ENCODE data around the gene TRIM52. TPM values are rescaled to one million over a fixed set of nuclear protein-coding genes. Genes with fewer than 3 reads are reported as not detected.
"Not testable (repeated sequence)": the region's sequence is repeated elsewhere in the genome, so short reads cannot be mapped to it uniquely, and the experiment has no call there.

Gene TRIM52
- total RNA-seq, 1 donor from 2014 or later: 4.2 TPM

GRCh38 chr5:181280251-181280762 lies 19.4 kb upstream of the TRIM52 start:
- H3K4me3 ChIP-seq (ENCODE audit: low read length in 3 of 3): no peak overlapping the region
- no peak overlapping the region for H3K27ac ChIP-seq (ENCODE audit: low read depth, low read length)
- H3K36me3 ChIP-seq (ENCODE audit: control insufficient read depth in 3 of 3, insufficient read depth in 3 of 3, low read length in 3 of 3): no peaks in the 10 kb centered on the region
- no peaks in the 10 kb centered on the region for H3K27me3 ChIP-seq (ENCODE audit: control insufficient read depth in 3 of 3, insufficient read depth in 3 of 3, low read length in 3 of 3)
- H3K9ac ChIP-seq (ENCODE audit: low read depth in 1 of 3, low read length in 3 of 3): no peak overlapping the region
- no peaks in the 10 kb centered on the region for H3K4me1 ChIP-seq (ENCODE audit: control insufficient read depth in 3 of 3, insufficient read depth in 3 of 3, low read length in 3 of 3)
- no peaks in the 10 kb centered on the region for H3K9me3 ChIP-seq (ENCODE audit: control insufficient read depth in 3 of 3, low read length in 3 of 3)

- not testable (repeated sequence) for H3K27me3 ChIP-seq (ENCODE audit: control insufficient read depth in 3 of 3, insufficient read depth in 3 of 3, low read length in 3 of 3); H3K36me3 ChIP-seq (ENCODE audit: control insufficient read depth in 3 of 3, insufficient read depth in 3 of 3, low read length in 3 of 3); H3K27ac ChIP-seq (ENCODE audit: low read depth, low read length); H3K4me3 ChIP-seq (ENCODE audit: low read length in 3 of 3); H3K4me1 ChIP-seq (ENCODE audit: control insufficient read depth in 3 of 3, insufficient read depth in 3 of 3, low read length in 3 of 3); H3K9ac ChIP-seq (ENCODE audit: low read depth in 1 of 3, low read length in 3 of 3); H3K9me3 ChIP-seq (ENCODE audit: control insufficient read depth in 3 of 3, low read length in 3 of 3)
Measured at GRCh38 chr5:181273433-181273744, 12.4 kb upstream of the TRIM52 start.

- H3K9ac ChIP-seq (ENCODE audit: low read depth in 1 of 3, low read length in 3 of 3): no peak overlapping the region
- no peak overlapping the region for H3K4me3 ChIP-seq (ENCODE audit: low read length in 3 of 3)
- H3K27ac ChIP-seq (ENCODE audit: low read depth, low read length): no peak overlapping the region
- no peaks in the 10 kb centered on the region for H3K4me1 ChIP-seq (ENCODE audit: control insufficient read depth in 3 of 3, insufficient read depth in 3 of 3, low read length in 3 of 3)
- H3K36me3 ChIP-seq (ENCODE audit: control insufficient read depth in 3 of 3, insufficient read depth in 3 of 3, low read length in 3 of 3): peaks cover 0 to 3% (median 2%) of the 10 kb centered on the region in 3 donors
- H3K27me3 ChIP-seq (ENCODE audit: control insufficient read depth in 3 of 3, insufficient read depth in 3 of 3, low read length in 3 of 3): no peaks in the 10 kb centered on the region
- H3K9me3 ChIP-seq (ENCODE audit: control insufficient read depth in 3 of 3, low read length in 3 of 3): no peaks in the 10 kb centered on the region
Measured at GRCh38 chr5:181271081-181271480, 10.1 kb upstream of the TRIM52 start.

- H3K4me3 ChIP-seq (ENCODE audit: low read length in 3 of 3); H3K9me3 ChIP-seq (ENCODE audit: control insufficient read depth in 3 of 3, low read length in 3 of 3); H3K27ac ChIP-seq (ENCODE audit: low read depth, low read length); H3K27me3 ChIP-seq (ENCODE audit: control insufficient read depth in 3 of 3, insufficient read depth in 3 of 3, low read length in 3 of 3); H3K4me1 ChIP-seq (ENCODE audit: control insufficient read depth in 3 of 3, insufficient read depth in 3 of 3, low read length in 3 of 3); H3K9ac ChIP-seq (ENCODE audit: low read depth in 1 of 3, low read length in 3 of 3): not testable (repeated sequence)
- H3K36me3 ChIP-seq (ENCODE audit: control insufficient read depth in 3 of 3, insufficient read depth in 3 of 3, low read length in 3 of 3): peaks cover 11 to 14% (median 12%) of the 10 kb centered on the region in 3 donors
Measured at GRCh38 chr5:181267907-181268306, 7.0 kb upstream of the TRIM52 start.

- H3K27ac ChIP-seq (ENCODE audit: low read depth, low read length); H3K4me3 ChIP-seq (ENCODE audit: low read length in 3 of 3); H3K27me3 ChIP-seq (ENCODE audit: control insufficient read depth in 3 of 3, insufficient read depth in 3 of 3, low read length in 3 of 3); H3K4me1 ChIP-seq (ENCODE audit: control insufficient read depth in 3 of 3, insufficient read depth in 3 of 3, low read length in 3 of 3); H3K9me3 ChIP-seq (ENCODE audit: control insufficient read depth in 3 of 3, low read length in 3 of 3); H3K9ac ChIP-seq (ENCODE audit: low read depth in 1 of 3, low read length in 3 of 3): not testable (repeated sequence)
- H3K36me3 ChIP-seq (ENCODE audit: control insufficient read depth in 3 of 3, insufficient read depth in 3 of 3, low read length in 3 of 3): peaks cover 11 to 14% (median 12%) of the 10 kb centered on the region in 3 donors
Measured at GRCh38 chr5:181267291-181267904, 6.5 kb upstream of the TRIM52 start.

- H3K9me3 ChIP-seq (ENCODE audit: control insufficient read depth in 3 of 3, low read length in 3 of 3): no peaks in the 10 kb centered on the region
- H3K27me3 ChIP-seq (ENCODE audit: control insufficient read depth in 3 of 3, insufficient read depth in 3 of 3, low read length in 3 of 3): no peaks in the 10 kb centered on the region
- peaks cover 6 to 17% (median 11%) of the 10 kb centered on the region in 3 donors for H3K4me1 ChIP-seq (ENCODE audit: control insufficient read depth in 3 of 3, insufficient read depth in 3 of 3, low read length in 3 of 3)
- peaks cover 9 to 16% (median 12%) of the 10 kb centered on the region in 3 donors for H3K36me3 ChIP-seq (ENCODE audit: control insufficient read depth in 3 of 3, insufficient read depth in 3 of 3, low read length in 3 of 3)
- H3K4me3 ChIP-seq (ENCODE audit: low read length in 3 of 3): no peak overlapping the region
- no peak overlapping the region for H3K9ac ChIP-seq (ENCODE audit: low read depth in 1 of 3, low read length in 3 of 3)
- no peak overlapping the region for H3K27ac ChIP-seq (ENCODE audit: low read depth, low read length)
Measured at GRCh38 chr5:181265092-181265671, 4.2 kb upstream of the TRIM52 start.

- no peak overlapping the region for H3K9ac ChIP-seq (ENCODE audit: low read depth in 1 of 3, low read length in 3 of 3)
- no peak overlapping the region for H3K4me3 ChIP-seq (ENCODE audit: low read length in 3 of 3)
- peaks cover 21 to 32% (median 26%) of the 10 kb centered on the region in 3 donors for H3K4me1 ChIP-seq (ENCODE audit: control insufficient read depth in 3 of 3, insufficient read depth in 3 of 3, low read length in 3 of 3)
- no peaks in the 10 kb centered on the region for H3K9me3 ChIP-seq (ENCODE audit: control insufficient read depth in 3 of 3, low read length in 3 of 3)
- H3K27me3 ChIP-seq (ENCODE audit: control insufficient read depth in 3 of 3, insufficient read depth in 3 of 3, low read length in 3 of 3): no peaks in the 10 kb centered on the region
- peaks cover 9 to 16% (median 12%) of the 10 kb centered on the region in 3 donors for H3K36me3 ChIP-seq (ENCODE audit: control insufficient read depth in 3 of 3, insufficient read depth in 3 of 3, low read length in 3 of 3)
- H3K27ac ChIP-seq (ENCODE audit: low read depth, low read length): no peak overlapping the region
Measured at GRCh38 chr5:181263633-181264032, 2.7 kb upstream of the TRIM52 start.

GRCh38 chr5:181261320-181262049 lies 542 bp upstream of the TRIM52 start:
- Histone ChIP-seq H3K9ac (ENCODE audit: low read depth in 1 of 3, low read length in 3 of 3) (peak overlapping the region; percentile 99), H3K9me3 (ENCODE audit: control insufficient read depth in 3 of 3, low read length in 3 of 3) (no peaks in the 10 kb centered on the region), H3K27ac (ENCODE audit: low read depth, low read length) (peak overlapping the region; percentile 100), H3K4me3 (ENCODE audit: low read length in 3 of 3) (peak overlapping the region; percentile 97 to 100 (median 98)), H3K4me1 (ENCODE audit: control insufficient read depth in 3 of 3, insufficient read depth in 3 of 3, low read length in 3 of 3) (peaks cover 32 to 46% (median 39%) of the 10 kb centered on the region in 3 donors), H3K27me3 (ENCODE audit: control insufficient read depth in 3 of 3, insufficient read depth in 3 of 3, low read length in 3 of 3) (no peaks in the 10 kb centered on the region), H3K36me3 (ENCODE audit: control insufficient read depth in 3 of 3, insufficient read depth in 3 of 3, low read length in 3 of 3) (peaks cover 9 to 16% (median 14%) of the 10 kb centered on the region in 3 donors)

GRCh38 chr5:181259974-181260719 lies 796 bp downstream of the TRIM52 start:
- Histone ChIP-seq H3K4me3 (ENCODE audit: low read length in 3 of 3) (peak overlapping the region; percentile 97 to 100 (median 98)), H3K27ac (ENCODE audit: low read depth, low read length) (peak overlapping the region; percentile 100), H3K27me3 (ENCODE audit: control insufficient read depth in 3 of 3, insufficient read depth in 3 of 3, low read length in 3 of 3) (no peaks in the 10 kb centered on the region), H3K9me3 (ENCODE audit: control insufficient read depth in 3 of 3, low read length in 3 of 3) (no peaks in the 10 kb centered on the region), H3K4me1 (ENCODE audit: control insufficient read depth in 3 of 3, insufficient read depth in 3 of 3, low read length in 3 of 3) (peaks cover 43 to 53% (median 48%) of the 10 kb centered on the region in 3 donors), H3K9ac (ENCODE audit: low read depth in 1 of 3, low read length in 3 of 3) (peak overlapping the region; percentile 99), H3K36me3 (ENCODE audit: control insufficient read depth in 3 of 3, insufficient read depth in 3 of 3, low read length in 3 of 3) (peaks cover 9 to 13% (median 11%) of the 10 kb centered on the region in 3 donors)

Data from skeletal muscle tissue (tissue), 4 donors.